ENCODE measurements around the gene MAGED1. TPM values are rescaled to one million over a fixed set of nuclear protein-coding genes. Genes with fewer than 3 reads are reported as not detected.

MAGED1 gene
- total RNA-seq, 2 experiments from 2014 or later: 20.3 to 23.7 TPM

- peaks cover 88% of the 10 kb centered on the region for H3K36me3 Mint-ChIP-seq (ENCODE audit: low read depth)
- H3K36me3 ChIP-seq (ENCODE audit: insufficient read depth, low read length): peaks cover 14% of the 10 kb centered on the region
- POLR2A ChIA-PET: no interaction called here
Observed at GRCh38 chrX:51855698-51856097, 37.7 kb upstream of the MAGED1 start.

GRCh38 chrX:51857159-51857733 is 36.2 kb upstream of the MAGED1 start:
- no peak for ATAC-seq (ENCODE audit: poor library complexity)
- no peak for DNase-seq
- H3K36me3 Mint-ChIP-seq (ENCODE audit: low read depth): peaks cover 75% of the 10 kb centered on the region
- no peaks in the 10 kb centered on the region for H3K9me3 Mint-ChIP-seq
- peaks cover 9% of the 10 kb centered on the region for H3K36me3 ChIP-seq (ENCODE audit: insufficient read depth, low read length)
- H3K27me3 Mint-ChIP-seq: no peaks in the 10 kb centered on the region
- H3K27ac ChIP-seq (ENCODE audit: low read depth in 1 of 2, low read length in 2 of 2): no peak overlapping the region
- no peaks in the 10 kb centered on the region for H3K4me1 ChIP-seq (ENCODE audit: insufficient read depth, low read length)
- H3K4me3 Mint-ChIP-seq: no peak overlapping the region
- H3K27me3 ChIP-seq (ENCODE audit: control insufficient read depth in 1 of 2, insufficient read depth in 2 of 2, low read length in 2 of 2): no peaks in the 10 kb centered on the region
- peaks cover 4 to 21% of the 10 kb centered on the region in 2 experiments for H3K9me3 ChIP-seq (ENCODE audit: control insufficient read depth in 1 of 2, insufficient read depth in 1 of 2, low read length in 2 of 2)
- intact Hi-C loops (cut with DNase I, micrococcal nuclease): no loop called here
- H3K4me1 Mint-ChIP-seq (ENCODE audit: low read depth): peaks cover 13% of the 10 kb centered on the region
- ChIA-PET POLR2A (no interaction called here), CTCF (no interaction called here)
- H3K4me3 ChIP-seq (ENCODE audit: low read length): no peak overlapping the region
- TF ChIP-seq CTCF (IDR thresholded peaks at IDR 0.05): no peak
- no peak overlapping the region for H3K27ac Mint-ChIP-seq

More at GRCh38 chrX:51855698-51856097, 37.7 kb upstream of the MAGED1 start:
- Mint-ChIP-seq H3K4me3 (no peak overlapping the region), H3K27ac (no peak overlapping the region), H3K4me1 (ENCODE audit: low read depth) (peaks cover 12% of the 10 kb centered on the region), H3K9me3 (no peaks in the 10 kb centered on the region), H3K27me3 (no peaks in the 10 kb centered on the region)
- ATAC-seq (ENCODE audit: poor library complexity) (no peak), DNase-seq (no peak)
- TF ChIP-seq CTCF (IDR thresholded peaks at IDR 0.05): no peak
- no peak overlapping the region for H3K4me3 ChIP-seq (ENCODE audit: low read length)
- no peaks in the 10 kb centered on the region for H3K4me1 ChIP-seq (ENCODE audit: insufficient read depth, low read length)
- CTCF ChIA-PET: no interaction called here
- intact Hi-C loops (cut with DNase I, micrococcal nuclease): no loop called here
- H3K27ac ChIP-seq (ENCODE audit: low read depth in 1 of 2, low read length in 2 of 2): no peak overlapping the region
- no peaks in the 10 kb centered on the region for H3K27me3 ChIP-seq (ENCODE audit: control insufficient read depth in 1 of 2, insufficient read depth in 2 of 2, low read length in 2 of 2)
- peaks cover 4 to 21% of the 10 kb centered on the region in 2 experiments for H3K9me3 ChIP-seq (ENCODE audit: control insufficient read depth in 1 of 2, insufficient read depth in 1 of 2, low read length in 2 of 2)

- H3K36me3 Mint-ChIP-seq (ENCODE audit: low read depth): peaks cover 74% of the 10 kb centered on the region
- Histone ChIP-seq H3K9me3 (ENCODE audit: control insufficient read depth in 1 of 2, insufficient read depth in 1 of 2, low read length in 2 of 2) (peaks cover under 1 to 24% of the 10 kb centered on the region in 2 experiments), H3K27ac (ENCODE audit: low read depth in 1 of 2, low read length in 2 of 2) (no peak overlapping the region), H3K4me3 (ENCODE audit: low read length) (no peak overlapping the region), H3K27me3 (ENCODE audit: control insufficient read depth in 1 of 2, insufficient read depth in 2 of 2, low read length in 2 of 2) (no peaks in the 10 kb centered on the region), H3K36me3 (ENCODE audit: insufficient read depth, low read length) (peaks cover 9% of the 10 kb centered on the region), H3K4me1 (ENCODE audit: insufficient read depth, low read length) (no peaks in the 10 kb centered on the region)
- intact Hi-C loops (cut with DNase I, micrococcal nuclease): no loop called here
- no peak overlapping the region for H3K27ac Mint-ChIP-seq
- peaks cover 7% of the 10 kb centered on the region for H3K9me3 Mint-ChIP-seq
- DNase-seq (peak in 2 of 14 experiments; percentile 11 to 14), ATAC-seq (ENCODE audit: poor library complexity) (no peak)
- no peaks in the 10 kb centered on the region for H3K27me3 Mint-ChIP-seq
- ChIA-PET POLR2A (no interaction called here), CTCF (no interaction called here)
- H3K4me1 Mint-ChIP-seq (ENCODE audit: low read depth): peaks cover 23% of the 10 kb centered on the region
- H3K4me3 Mint-ChIP-seq: no peak overlapping the region
- TF ChIP-seq CTCF (IDR thresholded peaks at IDR 0.05): no peak
Observed at GRCh38 chrX:51860679-51861078, 32.7 kb upstream of the MAGED1 start.
